Lower leg skin (tissue), 4 donors: ENCODE measurements around the gene ZC3H4. TPM values are rescaled to one million over a fixed set of nuclear protein-coding genes. Genes with fewer than 3 reads are reported as not detected.

ENCODE experiments used
- DNase-seq, 2 donors: peaks; one replicate each; pipeline ENCODE4 v3.0.0-alpha.2; 2019; ENCODE audit warnings: low spot score in 2 of 2
- H3K4me3 ChIP-seq: fragments of 200-600 bp; sonication (generic); 2 replicates; pipeline ENCODE4 v1.5.1; 2017; ENCODE audit warnings: mild to moderate bottlenecking, low read depth; ENCODE audit not compliant: poor library complexity, severe bottlenecking
- CTCF ChIP-seq, 3 donors: fragments of 450-650 bp; IDR thresholded peaks; one replicate each; pipeline ENCODE4 v1.5.1; 2016; ENCODE audit warnings: antibody characterized with exemption in 3 of 3, mild to moderate bottlenecking in 3 of 3, moderate library complexity in 2 of 3
- POLR2A ChIP-seq, 2 donors: fragments of 450-650 bp; IDR thresholded peaks; one replicate each; pipeline ENCODE4 v1.6.1; 2016 to 2017; ENCODE audit warnings: antibody characterized with exemption in 2 of 2, mild to moderate bottlenecking in 1 of 2, moderate library complexity in 1 of 2
- WGBS, 2 donors: methylation state at CpG; one replicate each; pipeline ENCODE4 v1.1.5; 2018; 5-methylcytosine and 5-hydroxymethylcytosine counted together
- intact Hi-C: fragments of 100-400 bp; cut with DNase I; formaldehyde crosslinking; loops from one replicate; pipeline ENCODE4 v1.15.0; 2023; ENCODE audit warnings: low total_unique reads
- total RNA-seq, 4 donors: library from RNA; depleted of rRNA; stranded (reverse); fragments of >200 nt; gene quantifications; one replicate each; pipeline ENCODE4 v1.1.0, GENCODE V29; 2016

Gene ZC3H4
- 10 to 100 TPM; 21.8 to 29.5 (median 27.6) TPM for total RNA-seq

DNA sequence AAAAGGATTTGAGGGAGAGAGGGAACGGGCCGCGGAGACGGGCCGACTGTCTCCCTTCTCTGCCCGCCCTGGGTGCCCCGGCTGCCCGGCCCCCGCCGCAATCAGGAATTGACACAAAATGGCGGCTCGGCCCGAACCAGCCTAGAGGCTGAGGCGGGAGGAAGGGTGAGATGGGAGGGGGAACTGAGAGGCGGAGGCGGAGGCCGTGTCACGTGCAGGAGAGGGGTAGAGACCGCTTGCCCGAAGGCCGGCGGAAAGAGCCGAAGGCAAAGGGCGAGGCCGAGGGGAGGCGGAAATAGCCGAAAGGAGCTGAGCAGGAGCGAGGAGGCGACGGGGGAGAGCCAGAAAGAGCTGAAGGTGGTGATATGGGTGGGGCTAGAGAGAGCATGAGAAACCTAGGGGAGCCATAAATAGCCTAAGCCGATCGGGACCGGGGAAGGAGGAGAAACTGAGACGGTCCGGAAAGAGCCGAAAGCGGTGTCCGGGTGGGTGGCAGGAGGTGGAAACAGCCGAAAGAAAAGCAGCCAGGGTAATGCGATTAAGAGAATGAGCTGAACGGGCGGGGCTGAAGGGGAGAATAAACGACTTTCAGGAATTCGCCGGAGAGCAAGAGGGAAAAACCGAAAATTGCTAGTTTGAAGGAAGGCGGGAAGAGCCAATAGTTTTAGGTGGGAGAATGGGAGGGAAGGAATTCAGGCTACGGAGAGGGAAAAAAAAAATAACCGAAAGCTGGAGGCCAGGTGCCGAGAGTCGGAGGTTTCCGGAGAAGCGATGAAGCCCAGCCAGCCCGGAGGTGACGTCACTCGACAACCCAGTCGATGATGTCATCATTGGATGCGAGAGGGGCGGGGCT lies at the start of gene ZC3H4:
TSS of gene ZC3H4 (minus strand) at position 780 of the 853 bp plus-strand sequence. CDS start 1,192 bp downstream, outside the sequence.
- 0 to 1% methylated on average over 59 of the region's 59 CpGs for WGBS, 2 donors

GRCh38 chr19:47161876-47162489 lies 48.4 kb upstream of the ZC3H4 start:
- no peak for TF ChIP-seq CTCF (IDR thresholded peaks at IDR 0.05)
- no peak for TF ChIP-seq POLR2A (IDR thresholded peaks at IDR 0.05)
- WGBS, 2 donors, result 68 to 75% methylated on average over 3 of the region's 3 CpGs
- intact Hi-C loops, result no loop called here

More for the DNA sequence above, at the start of gene ZC3H4:
- peak within 1 kb of the TSS; percentile 94 for H3K4me3 ChIP-seq
- TF ChIP-seq CTCF (IDR thresholded peaks at IDR 0.05) (no peak), POLR2A (IDR thresholded peaks at IDR 0.05) (peak in 1 of 2 donors; percentile 83)
- DNase-seq, result peak; percentile 99 to 100
- intact Hi-C loops, result no loop called here

GRCh38 chr19:47158879-47159503 lies 45.4 kb upstream of the ZC3H4 start:
- DNase-seq, result no peak
- intact Hi-C loops, result no loop called here
- 55 to 61% methylated on average over 7 of the region's 7 CpGs for WGBS, 2 donors
- TF ChIP-seq CTCF (IDR thresholded peaks at IDR 0.05), result no peak
- TF ChIP-seq POLR2A (IDR thresholded peaks at IDR 0.05), result no peak
- no peak overlapping the region for H3K4me3 ChIP-seq

More at GRCh38 chr19:47161876-47162489, 48.4 kb upstream of the ZC3H4 start:
- DNase-seq, result no peak
- H3K4me3 ChIP-seq, result no peak overlapping the region

DNA sequence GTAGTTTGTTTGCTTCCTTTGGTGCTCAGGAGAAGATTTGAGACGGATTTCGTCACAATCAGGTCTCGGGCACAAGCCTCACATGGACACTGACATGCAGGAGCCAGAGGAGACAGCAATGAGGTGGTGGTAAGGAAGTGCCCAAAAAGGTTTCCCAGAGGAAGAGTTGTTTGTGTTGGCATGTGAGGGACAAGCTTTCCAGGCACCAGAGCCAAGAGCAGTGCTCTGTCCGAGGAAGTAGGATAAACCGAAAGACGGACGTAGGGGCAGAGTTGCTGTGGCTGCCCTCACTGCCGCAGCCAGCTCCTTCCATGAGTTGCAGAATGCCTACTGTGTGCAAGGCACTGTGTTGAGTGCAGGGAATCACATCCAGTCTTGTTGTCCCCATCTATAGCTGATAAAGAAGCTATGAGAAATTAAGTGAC lies 44.8 kb upstream of the ZC3H4 start:
- 65 to 67% methylated on average over 8 of the region's 8 CpGs for WGBS, 2 donors
- H3K4me3 ChIP-seq, result no peak overlapping the region
- no peak for DNase-seq
- intact Hi-C loops, result no loop called here
- TF ChIP-seq CTCF (IDR thresholded peaks at IDR 0.05) (no peak), POLR2A (IDR thresholded peaks at IDR 0.05) (no peak)

DNA sequence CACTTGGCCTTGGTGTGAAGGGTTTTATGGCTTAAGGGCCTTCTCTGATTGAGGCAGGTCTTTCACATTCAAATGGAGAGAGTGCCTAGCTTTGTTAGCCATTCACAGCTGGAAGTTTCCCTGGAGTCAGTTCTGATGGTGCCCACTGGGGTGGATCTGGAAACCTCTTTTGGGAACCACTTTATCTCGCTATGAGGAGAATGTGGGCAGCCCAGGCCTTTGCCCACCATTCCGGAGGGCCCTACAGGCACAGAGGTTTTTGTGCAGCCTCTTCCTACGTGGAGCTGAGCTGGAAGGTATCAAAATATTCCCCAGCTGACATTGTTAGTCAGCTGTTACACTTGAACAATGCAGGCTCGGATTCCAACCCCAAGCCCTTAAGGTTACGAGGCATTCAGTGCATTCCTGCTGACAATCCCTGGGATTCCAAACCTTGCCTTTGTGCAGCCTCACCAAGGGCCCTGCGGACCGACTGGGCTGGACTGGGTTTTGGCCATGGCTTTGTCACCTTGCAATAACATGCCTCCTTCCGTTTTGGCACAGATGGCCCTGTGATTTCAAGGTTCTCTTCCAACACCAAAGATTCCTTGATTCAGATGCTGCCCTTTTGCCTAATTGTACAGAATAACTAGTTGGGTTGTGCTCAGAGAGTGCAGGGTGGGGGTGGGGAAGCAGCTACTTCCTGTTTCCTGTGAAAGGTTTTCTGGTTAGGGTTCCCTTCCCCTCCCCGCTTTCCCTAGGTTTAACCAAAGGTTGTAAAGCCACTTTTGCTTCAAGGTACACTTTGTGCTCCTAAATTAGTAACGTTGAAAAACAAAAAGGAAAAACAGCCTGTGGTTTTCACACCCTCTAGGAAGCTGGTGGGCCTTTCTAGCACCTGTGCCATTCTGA lies 44.1 kb upstream of the ZC3H4 start:
- intact Hi-C loops, result no loop called here
- TF ChIP-seq POLR2A (IDR thresholded peaks at IDR 0.05) (no peak), CTCF (IDR thresholded peaks at IDR 0.05) (no peak)
- peak; percentile 25 to 84 for DNase-seq
- 29 to 36% methylated on average over 10 of the region's 10 CpGs for WGBS, 2 donors
- no peak overlapping the region for H3K4me3 ChIP-seq
